Right ventricle myocardium superior (tissue), 1 donor: ENCODE results near the gene HSD17B8. TPM values are rescaled to one million over a fixed set of nuclear protein-coding genes. Genes with fewer than 3 reads are reported as not detected.

ENCODE experiments used
- ATAC-seq: fragments of 200-7000 bp; cut with Tn5 transposase; one replicate; pipeline ENCODE4 v1.9.1; 2020; ENCODE audit warnings: mild to moderate bottlenecking; ENCODE audit not compliant: poor library complexity
- DNase-seq: peaks from one replicate; pipeline ENCODE4 v3.0.0-alpha.2; 2020
- intact Hi-C: fragments of 100-400 bp; cut with DNase I; formaldehyde crosslinking; loops from one replicate; pipeline ENCODE4 v1.11.2; 2022
- long read RNA-seq: library from polyadenylated mRNA; unstranded; transcript quantifications from one replicate; pipeline ENCODE4 v2.0.0, GENCODE V29; 2021
- total RNA-seq: library from RNA; stranded (reverse); fragmentation: NEBNext Ultra II Directional; extraction: Animal tissue kit (Norgen Biotek cat#: 25700); gene quantifications from one replicate; pipeline ENCODE4 v1.2.1, GENCODE V29; 2021
- donor health status: DM: no; HTN: yes; CAD: no; lungs with severe emphysema.

The HSD17B8 gene
- 25.1 TPM for total RNA-seq
- long read RNA-seq, transcript HSD17B8-203 (9 exons, 990 nt): major isoform, 26 of 29 reads
- long read RNA-seq, partial matches to known transcripts: 2 of 29 reads
- long read RNA-seq, other reads (novel, unspliced or antisense): 1 of 29 reads

GRCh38 chr6:33204415-33205190 is at the start of gene HSD17B8:
Gene HSD17B8, plus strand, starts transcription at chr6:33204655. Its CDS starts 14 bp downstream, at chr6:33204669.
- DNase-seq (peak; percentile 97), ATAC-seq (peak; percentile 72)
- intact Hi-C loops: loop anchor here (5.0 kb wide), 2 partner anchors 43 to 232 kb away; no protein-coding TSS in a partner anchor

GRCh38 chr6:33156561-33156960 is 47.9 kb upstream of the HSD17B8 start:
- intact Hi-C loops: no loop called here
- no peak for DNase-seq
- no peak for ATAC-seq

GRCh38 chr6:33156964-33157363 is 47.5 kb upstream of the HSD17B8 start:
- no peak for ATAC-seq
- intact Hi-C loops: no loop called here
- DNase-seq: no peak

GRCh38 chr6:33160096-33160495 is 44.4 kb upstream of the HSD17B8 start:
- no peak for ATAC-seq
- DNase-seq: no peak
- intact Hi-C loops: loop anchor here (5.0 kb wide), 1 partner anchor 87 kb away; no protein-coding TSS in a partner anchor

- peak; percentile 49 for ATAC-seq
- peak; percentile 72 for DNase-seq
- intact Hi-C loops: loop anchor here (5.0 kb wide), 1 partner anchor 86 kb away; no protein-coding TSS in a partner anchor
These were observed 43.6 kb upstream of the HSD17B8 start for GRCh38 chr6:33160728-33161344.

- ATAC-seq (peak; percentile 95), DNase-seq (peak; percentile 90)
- intact Hi-C loops: loop anchor here (5.0 kb wide), 1 partner anchor 86 kb away; no protein-coding TSS in a partner anchor
These were observed 42.8 kb upstream of the HSD17B8 start for GRCh38 chr6:33161354-33162331.

- DNase-seq: no peak
- intact Hi-C loops: loop anchor here (5.0 kb wide), 1 partner anchor 84 kb away; no protein-coding TSS in a partner anchor
These were observed 40.9 kb upstream of the HSD17B8 start for GRCh38 chr6:33163540-33163939.

GRCh38 chr6:33164176-33164575 is 40.3 kb upstream of the HSD17B8 start:
- no peak for DNase-seq
- intact Hi-C loops: loop anchor here (5.0 kb wide), 1 partner anchor 83 kb away; no protein-coding TSS in a partner anchor

More at GRCh38 chr6:33163540-33163939, 40.9 kb upstream of the HSD17B8 start:
- ATAC-seq: no peak

GRCh38 chr6:33164665-33165373 is 39.6 kb upstream of the HSD17B8 start:
- intact Hi-C loops: loop anchor here (5.0 kb wide), 1 partner anchor 82 kb away; no protein-coding TSS in a partner anchor
- DNase-seq: no peak
- ATAC-seq: no peak

More at GRCh38 chr6:33164176-33164575, 40.3 kb upstream of the HSD17B8 start:
- ATAC-seq: no peak

GRCh38 chr6:33165581-33166258 is 38.7 kb upstream of the HSD17B8 start:
- no peak for ATAC-seq
- no peak for DNase-seq
- intact Hi-C loops: no loop called here

GRCh38 chr6:33166363-33166762 is 38.1 kb upstream of the HSD17B8 start:
- ATAC-seq (no peak), DNase-seq (no peak)
- intact Hi-C loops: no loop called here

GRCh38 chr6:33166811-33167210 is 37.6 kb upstream of the HSD17B8 start:
- intact Hi-C loops: no loop called here
- DNase-seq (no peak), ATAC-seq (no peak)

GRCh38 chr6:33167374-33168283 is 36.8 kb upstream of the HSD17B8 start:
- ATAC-seq: no peak
- intact Hi-C loops: no loop called here
- DNase-seq: no peak

- intact Hi-C loops: no loop called here
- ATAC-seq: no peak
These were observed 36.2 kb upstream of the HSD17B8 start for GRCh38 chr6:33168284-33168601.

GRCh38 chr6:33168639-33169038 is 35.8 kb upstream of the HSD17B8 start:
- intact Hi-C loops: no loop called here
- ATAC-seq (no peak), DNase-seq (no peak)

More at GRCh38 chr6:33168284-33168601, 36.2 kb upstream of the HSD17B8 start:
- DNase-seq: no peak
